Measurements from ENCODE around the gene LRP1B. TPM values are rescaled to one million over a fixed set of nuclear protein-coding genes. Genes with fewer than 3 reads are reported as not detected.
"Not testable (repeated sequence)": the region's sequence is repeated elsewhere in the genome, so short reads cannot be mapped to it uniquely, and the experiment has no call there.

The LRP1B gene
- total RNA-seq, 1 donor from 2014 or later = 0.12 TPM

DNA sequence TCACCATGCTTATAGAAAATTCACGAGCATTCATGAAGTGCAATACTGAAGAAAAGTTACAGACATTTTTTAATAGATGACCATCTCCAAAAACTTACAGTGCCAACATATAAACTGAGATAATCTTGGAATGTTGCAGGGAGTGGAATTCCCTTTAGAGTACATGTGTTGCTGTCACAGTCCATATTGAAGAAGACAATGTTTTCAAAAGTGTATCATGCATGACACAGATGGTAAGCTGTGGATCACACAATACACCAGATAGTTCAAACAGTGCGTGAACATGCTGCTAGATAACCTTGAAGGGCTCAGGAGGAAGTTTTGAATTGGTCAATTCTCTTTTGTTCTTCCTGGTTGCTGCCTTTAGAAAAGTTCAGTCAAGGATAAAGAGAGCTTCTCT, 1706.3 kb downstream of the LRP1B start:
- no peak overlapping the region for H3K4me3 ChIP-seq (ENCODE audit: low read depth, low read length)
- TF ChIP-seq, protein P1, sequence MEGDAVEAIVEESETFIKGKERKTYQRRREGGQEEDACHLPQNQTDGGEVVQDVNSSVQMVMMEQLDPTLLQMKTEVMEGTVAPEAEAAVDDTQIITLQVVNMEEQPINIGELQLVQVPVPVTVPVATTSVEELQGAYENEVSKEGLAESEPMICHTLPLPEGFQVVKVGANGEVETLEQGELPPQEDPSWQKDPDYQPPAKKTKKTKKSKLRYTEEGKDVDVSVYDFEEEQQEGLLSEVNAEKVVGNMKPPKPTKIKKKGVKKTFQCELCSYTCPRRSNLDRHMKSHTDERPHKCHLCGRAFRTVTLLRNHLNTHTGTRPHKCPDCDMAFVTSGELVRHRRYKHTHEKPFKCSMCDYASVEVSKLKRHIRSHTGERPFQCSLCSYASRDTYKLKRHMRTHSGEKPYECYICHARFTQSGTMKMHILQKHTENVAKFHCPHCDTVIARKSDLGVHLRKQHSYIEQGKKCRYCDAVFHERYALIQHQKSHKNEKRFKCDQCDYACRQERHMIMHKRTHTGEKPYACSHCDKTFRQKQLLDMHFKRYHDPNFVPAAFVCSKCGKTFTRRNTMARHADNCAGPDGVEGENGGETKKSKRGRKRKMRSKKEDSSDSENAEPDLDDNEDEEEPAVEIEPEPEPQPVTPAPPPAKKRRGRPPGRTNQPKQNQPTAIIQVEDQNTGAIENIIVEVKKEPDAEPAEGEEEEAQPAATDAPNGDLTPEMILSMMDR (conservative IDR thresholded peaks at IDR 0.05; ENCODE audit: low read depth, low read length) = no peak
- no peak for DNase-seq (ENCODE audit: low read depth)

DNA sequence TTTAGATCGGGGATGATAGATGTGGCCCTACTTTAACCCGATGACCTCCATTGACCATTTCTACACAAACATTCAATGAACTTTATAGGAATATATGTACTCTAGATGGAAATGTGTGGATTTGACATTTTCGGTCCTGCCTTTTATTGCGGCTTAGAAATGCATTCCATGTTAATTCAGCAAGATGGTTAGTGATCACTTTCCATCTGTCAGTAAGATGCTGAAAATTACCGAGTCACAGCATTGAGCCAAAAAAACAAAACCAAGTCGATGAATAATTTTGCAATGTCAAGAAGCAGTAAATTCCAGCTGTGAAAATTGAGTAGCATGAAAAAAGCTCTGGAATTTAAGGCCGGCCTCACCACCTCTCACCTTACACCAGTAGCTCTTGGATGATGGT, 1708.1 kb downstream of the LRP1B start:
- no peak for DNase-seq (ENCODE audit: low read depth)
- H3K4me3 ChIP-seq (ENCODE audit: low read depth, low read length) = no peak overlapping the region
- TF ChIP-seq, protein P1 (conservative IDR thresholded peaks at IDR 0.05; ENCODE audit: low read depth, low read length) = no peak

DNA sequence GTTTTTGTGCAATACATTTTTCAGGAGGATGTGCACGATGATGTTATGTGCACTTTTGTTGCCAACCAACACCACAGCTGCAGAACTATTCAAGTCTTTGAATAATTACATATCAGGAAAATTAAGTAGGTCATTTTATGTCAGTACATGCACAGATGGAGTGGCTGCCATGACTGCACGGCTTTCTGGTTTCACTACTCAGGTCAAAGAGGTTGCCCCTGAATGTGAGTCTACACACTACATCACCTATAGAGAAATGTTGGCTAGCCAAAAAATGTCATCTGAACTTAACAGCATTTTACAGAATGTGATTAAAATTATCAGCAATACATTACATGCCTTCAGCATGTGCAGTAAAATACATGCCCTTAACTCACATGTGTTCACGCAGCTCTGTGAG, 1713.3 kb downstream of the LRP1B start:
- no peak for DNase-seq (ENCODE audit: low read depth)
- TF ChIP-seq, protein P1 (conservative IDR thresholded peaks at IDR 0.05; ENCODE audit: low read depth, low read length) = no peak
- no peak overlapping the region for H3K4me3 ChIP-seq (ENCODE audit: low read depth, low read length)

DNA sequence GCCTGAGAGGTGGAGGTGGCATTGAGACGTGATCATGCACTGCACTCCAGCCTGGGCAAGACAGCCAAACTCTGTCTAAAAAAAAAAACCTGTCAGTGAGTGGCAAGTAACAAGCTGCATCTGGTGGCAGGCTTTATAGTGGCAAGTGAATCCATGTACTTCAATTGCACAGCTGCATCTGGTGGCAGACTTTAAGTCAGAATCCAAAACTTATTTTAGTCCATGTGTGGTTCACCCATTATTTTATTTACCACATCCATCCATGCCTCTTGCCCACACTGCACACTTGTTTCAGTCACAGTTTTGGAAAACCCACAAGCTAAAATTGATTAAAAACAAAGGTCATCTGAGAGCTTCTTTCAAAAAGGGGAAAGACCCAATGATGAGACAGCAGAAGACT, 1714.2 kb downstream of the LRP1B start:
- H3K4me3 ChIP-seq (ENCODE audit: low read depth, low read length) = no peak overlapping the region
- DNase-seq (ENCODE audit: low read depth) = no peak
- TF ChIP-seq, protein P1 (conservative IDR thresholded peaks at IDR 0.05; ENCODE audit: low read depth, low read length) = no peak

DNA sequence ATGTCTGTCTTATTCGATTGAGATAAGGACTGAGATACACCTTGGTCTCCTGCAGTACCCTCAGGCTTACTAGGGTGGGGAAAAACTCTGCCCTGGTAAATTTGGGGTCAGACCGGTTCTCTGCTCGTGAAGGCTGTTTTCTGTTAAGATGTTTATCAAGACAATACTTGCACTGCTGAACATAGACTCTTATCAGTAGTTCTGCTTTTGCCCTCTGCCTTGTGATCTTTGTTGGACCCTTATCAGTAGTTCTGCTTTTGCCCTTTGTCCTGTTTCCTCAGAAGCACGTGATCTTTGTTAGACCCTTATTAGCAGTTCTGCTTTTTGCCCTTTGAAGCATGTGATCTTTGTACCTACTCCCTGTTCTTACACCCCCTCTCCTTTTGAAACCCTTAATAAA, 1715.8 kb downstream of the LRP1B start:
- not testable (repeated sequence) for H3K4me3 ChIP-seq (ENCODE audit: low read depth, low read length); DNase-seq (ENCODE audit: low read depth)

DNA sequence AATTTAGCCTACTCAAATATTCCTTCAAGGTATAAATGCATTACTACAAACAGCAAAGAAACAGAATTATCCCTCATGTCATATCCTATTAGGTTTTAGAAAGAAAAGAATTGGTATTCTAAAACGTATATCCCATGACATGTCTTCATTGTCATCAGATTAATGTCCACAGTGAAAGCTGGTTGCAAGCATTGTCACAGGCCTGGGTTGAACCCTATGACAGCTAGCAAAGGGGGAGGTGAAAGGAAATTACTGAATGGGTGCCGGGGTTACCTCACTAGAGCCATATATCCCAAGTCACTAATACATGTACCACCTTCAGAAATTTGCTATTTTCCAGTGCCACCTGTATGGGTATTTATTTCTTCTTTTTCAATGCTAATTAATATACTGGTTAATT, 1720.1 kb downstream of the LRP1B start:
- TF ChIP-seq, protein P1 (conservative IDR thresholded peaks at IDR 0.05; ENCODE audit: low read depth, low read length) = no peak
- no peak for DNase-seq (ENCODE audit: low read depth)
- H3K4me3 ChIP-seq (ENCODE audit: low read depth, low read length) = no peak overlapping the region

DNA sequence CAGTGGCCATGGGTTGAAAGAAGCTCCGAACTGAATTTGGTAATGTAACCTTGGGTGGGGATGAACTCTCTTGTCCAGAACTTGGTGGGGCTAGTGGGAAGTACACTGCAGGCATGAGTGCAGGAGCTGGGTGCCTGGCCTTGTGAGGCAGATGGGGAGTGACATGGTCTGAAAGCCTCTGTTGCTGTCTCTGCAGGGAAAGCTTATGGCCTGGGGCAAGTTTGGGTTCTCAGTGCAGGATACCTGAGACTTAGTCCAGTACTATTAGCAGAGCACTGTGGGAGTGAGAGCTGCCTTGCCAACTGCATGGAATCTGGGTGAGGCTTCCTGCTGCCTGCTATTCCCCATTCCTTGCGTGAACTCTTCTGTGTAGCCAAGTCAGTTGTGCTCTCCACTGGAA, 1729.8 kb downstream of the LRP1B start:
- DNase-seq (ENCODE audit: low read depth) = no peak
- TF ChIP-seq, protein P1 (conservative IDR thresholded peaks at IDR 0.05; ENCODE audit: low read depth, low read length) = no peak
- no peak overlapping the region for H3K4me3 ChIP-seq (ENCODE audit: low read depth, low read length)

DNA sequence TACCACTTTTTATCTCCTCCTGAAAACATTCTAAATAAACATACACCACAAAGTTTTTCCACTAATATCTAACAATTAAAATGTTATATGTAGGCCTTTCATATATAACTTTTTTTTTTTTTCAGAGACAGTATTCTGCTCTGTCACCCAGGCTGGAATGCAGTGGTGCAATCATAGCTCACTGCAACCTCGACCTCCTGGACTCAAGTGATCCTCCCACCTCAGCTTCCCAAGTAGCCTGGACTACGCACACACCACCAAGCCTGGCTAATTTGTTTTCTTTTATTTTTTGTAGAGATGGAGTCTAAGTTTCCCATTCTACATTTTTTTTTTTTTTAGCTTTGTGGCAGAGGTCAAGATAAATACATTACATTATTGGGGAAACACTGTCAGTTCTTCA, 1738.0 kb downstream of the LRP1B start:
- no peak overlapping the region for H3K4me3 ChIP-seq (ENCODE audit: low read depth, low read length)
- TF ChIP-seq, protein P1 (conservative IDR thresholded peaks at IDR 0.05; ENCODE audit: low read depth, low read length) = no peak
- DNase-seq (ENCODE audit: low read depth) = no peak

All from epithelial cell of proximal tubule (primary cell).